Neural progenitor cell (in vitro differentiated cells): Measurements from ENCODE around the gene RNF8.

Experiments used
- CTCF ChIP-seq: fragments of 200-600 bp; sonication (generic); IDR thresholded peaks from 2 replicates; pipeline ENCODE4 v1.5.1; 2017; ENCODE audit warnings: antibody characterized with exemption, mild to moderate bottlenecking
- EZH2 ChIP-seq: fragments of 200-600 bp; sonication (generic); IDR thresholded peaks from 2 replicates; pipeline ENCODE4 v1.6.1; 2017; ENCODE audit warnings: antibody characterized with exemption, mild to moderate bottlenecking, moderate library complexity

GRCh38 chr6:37353761-37354525 lies at the start of gene RNF8:
- TF ChIP-seq CTCF, result no peak
- peak; percentile 19 for TF ChIP-seq EZH2
